ENCODE data around the gene RBM8A.
A peak's percentile ranks its signal among the peaks of the same experiment; 100 is the strongest.

The RBM8A gene

DNA sequence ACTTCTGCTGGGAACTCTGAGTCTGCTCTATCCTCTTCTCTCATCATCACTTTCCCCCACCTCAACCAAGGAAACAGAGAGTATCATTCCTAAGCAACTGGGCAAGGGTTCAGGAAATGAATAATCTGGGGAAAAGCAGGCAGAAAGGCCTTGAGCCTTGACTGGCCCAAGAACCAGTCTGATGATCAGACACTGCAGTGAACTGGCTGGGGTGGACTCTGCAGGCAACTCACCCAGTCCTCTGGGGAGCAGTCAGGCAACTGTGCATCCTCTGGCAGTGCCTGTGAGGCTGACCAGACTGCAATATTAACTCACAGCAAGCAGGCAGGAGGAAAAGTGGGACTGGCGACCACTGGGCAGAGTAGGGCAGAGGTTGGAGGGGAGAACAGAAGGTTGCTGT, 42.6 kb downstream of the RBM8A start:
- DNase-seq (ENCODE audit: low read depth in 3 of 3): no peak

- DNase-seq (ENCODE audit: low read depth in 3 of 3): no peak
Measured at GRCh38 chr1:145879775-145880174, 47.5 kb downstream of the RBM8A start.

- no peak for DNase-seq (ENCODE audit: low read depth in 3 of 3)
Measured at GRCh38 chr1:145878724-145879123, 48.6 kb downstream of the RBM8A start.

DNA sequence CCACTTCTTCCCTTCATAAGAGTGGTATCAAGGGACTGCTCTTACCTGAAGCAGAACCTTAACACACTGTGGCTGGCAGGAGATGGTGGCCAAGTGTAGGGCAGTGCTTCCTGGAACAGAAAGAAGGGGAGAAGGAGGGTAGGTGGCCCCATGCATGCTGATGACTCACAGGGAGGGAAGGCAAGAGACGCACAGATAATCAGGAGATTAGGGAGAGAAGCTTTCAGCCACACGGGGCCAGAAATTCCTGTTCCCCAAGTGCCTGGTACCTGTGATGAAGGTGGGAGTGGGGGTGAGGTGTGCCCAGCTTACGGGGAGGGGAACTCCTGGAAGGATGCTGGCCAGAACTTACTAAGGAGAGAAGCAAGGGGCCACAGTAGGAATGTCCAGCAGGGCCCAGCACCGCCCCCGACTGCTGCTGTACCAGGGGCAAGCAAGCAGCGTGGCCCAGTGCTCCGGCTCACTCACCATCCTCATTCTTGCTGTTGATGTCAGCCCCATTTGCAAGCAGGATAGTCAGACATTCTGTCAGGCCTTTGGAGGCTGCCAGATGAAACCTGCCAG, 49.3 kb downstream of the RBM8A start:
- no peak for DNase-seq (ENCODE audit: low read depth in 3 of 3)

DNA sequence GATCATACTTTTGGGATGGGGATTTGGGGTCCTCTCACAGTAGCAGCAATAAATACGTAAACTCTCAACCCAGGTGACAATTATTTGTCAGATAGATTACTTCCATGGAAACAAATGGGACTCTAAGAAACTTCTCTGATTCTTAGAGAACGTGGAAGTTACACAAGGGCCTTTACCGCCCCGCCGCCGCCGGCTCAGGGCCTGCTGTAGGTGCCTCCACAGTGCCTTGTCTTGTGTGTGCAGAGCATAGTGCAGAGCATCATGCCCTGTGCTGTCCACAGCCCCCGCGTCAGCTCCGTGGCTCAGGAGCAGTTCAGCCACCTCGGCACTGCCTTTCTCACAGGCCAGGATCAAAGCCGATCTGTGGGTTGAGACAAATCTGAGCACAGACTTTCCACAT, 52.6 kb downstream of the RBM8A start:
- no peak for DNase-seq (ENCODE audit: low read depth in 3 of 3)

DNA sequence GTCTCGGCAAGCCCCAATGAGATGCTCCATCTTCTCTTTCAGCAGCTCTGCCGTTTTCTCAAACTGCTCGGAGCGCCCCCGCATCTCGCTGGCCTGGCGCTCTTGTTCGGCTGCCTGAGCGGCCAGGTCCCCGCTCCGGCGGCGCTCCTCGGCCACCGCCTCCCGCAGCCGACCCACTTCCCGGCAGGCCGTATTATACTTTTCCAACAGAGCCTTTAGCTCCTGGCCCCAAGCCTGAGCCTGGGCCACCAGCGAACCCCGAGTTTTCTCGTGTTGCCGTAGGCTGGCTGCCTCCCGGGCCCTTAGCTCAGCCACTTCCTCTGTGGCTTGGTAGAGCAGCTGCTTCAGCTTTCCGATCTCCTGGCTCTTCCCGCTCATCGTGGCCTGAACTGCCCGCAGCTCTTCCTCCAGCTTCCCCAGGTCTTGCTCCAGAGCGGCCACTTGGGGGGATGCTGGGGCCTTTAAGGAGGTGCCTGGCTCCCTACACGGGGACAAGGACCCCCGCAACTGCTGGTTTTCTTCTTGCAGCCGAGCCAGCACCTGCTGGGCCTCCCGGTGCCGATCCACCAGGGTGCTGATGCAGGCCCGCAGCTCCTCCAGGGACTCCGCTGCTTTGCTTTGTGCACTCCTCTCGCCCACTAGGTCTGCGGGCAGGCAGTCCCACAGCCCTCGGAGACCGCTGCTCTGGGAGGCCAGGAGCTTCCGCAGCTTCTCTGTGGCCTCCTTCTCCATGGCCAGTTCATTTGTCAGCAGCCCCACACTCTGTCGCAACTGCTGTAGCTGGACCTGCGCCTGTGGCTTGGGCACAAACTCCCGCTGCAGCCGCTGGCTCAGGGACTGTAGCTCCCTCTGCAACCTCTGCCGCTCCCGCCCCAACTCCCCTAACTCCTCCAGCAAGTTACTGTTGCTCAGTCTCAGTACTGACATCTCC, 55.0 kb downstream of the RBM8A start:
- peak in 2 of 3 donors; percentile 11 to 24 for DNase-seq (ENCODE audit: low read depth in 3 of 3)
